OCI-LY3 (cell line): ENCODE measurements around the gene CNEP1R1.

Experiments
- EZH2phosphoT487 ChIP-seq: fragments of 200-600 bp; shearing (Covaris generic); IDR thresholded peaks from 2 replicates; pipeline ENCODE4 v1.6.1; 2018; ENCODE audit warnings: antibody characterized with exemption, mixed run types, low read depth
- TF ChIP-seq, protein P1 (sequence below): fragments of 200-600, 300-600 bp; sonication (generic); IDR thresholded peaks from 2 replicates; pipeline ENCODE4 v1.5.1; 2014; ENCODE audit warnings: antibody characterized with exemption, low read length, low read depth

DNA sequence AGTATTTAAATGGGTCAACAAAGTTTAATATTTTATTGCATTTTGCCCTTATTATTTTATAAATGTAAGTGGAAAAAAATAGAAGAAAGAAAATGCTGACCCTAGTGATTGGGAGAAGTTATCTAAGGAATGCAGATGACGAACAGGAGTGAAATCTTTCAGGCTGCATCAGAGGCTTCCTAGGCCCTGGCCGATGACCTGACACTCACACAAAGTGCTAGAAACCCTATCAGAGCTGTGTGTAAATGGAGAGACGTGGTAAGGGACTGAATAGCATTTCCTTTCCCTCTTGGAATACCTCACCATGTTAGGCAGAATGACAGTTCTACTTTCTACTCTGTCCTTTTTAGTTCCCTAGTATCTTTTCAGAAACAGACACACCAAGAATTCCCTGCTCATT, 44.9 kb upstream of the CNEP1R1 start:
- TF ChIP-seq, protein P1, sequence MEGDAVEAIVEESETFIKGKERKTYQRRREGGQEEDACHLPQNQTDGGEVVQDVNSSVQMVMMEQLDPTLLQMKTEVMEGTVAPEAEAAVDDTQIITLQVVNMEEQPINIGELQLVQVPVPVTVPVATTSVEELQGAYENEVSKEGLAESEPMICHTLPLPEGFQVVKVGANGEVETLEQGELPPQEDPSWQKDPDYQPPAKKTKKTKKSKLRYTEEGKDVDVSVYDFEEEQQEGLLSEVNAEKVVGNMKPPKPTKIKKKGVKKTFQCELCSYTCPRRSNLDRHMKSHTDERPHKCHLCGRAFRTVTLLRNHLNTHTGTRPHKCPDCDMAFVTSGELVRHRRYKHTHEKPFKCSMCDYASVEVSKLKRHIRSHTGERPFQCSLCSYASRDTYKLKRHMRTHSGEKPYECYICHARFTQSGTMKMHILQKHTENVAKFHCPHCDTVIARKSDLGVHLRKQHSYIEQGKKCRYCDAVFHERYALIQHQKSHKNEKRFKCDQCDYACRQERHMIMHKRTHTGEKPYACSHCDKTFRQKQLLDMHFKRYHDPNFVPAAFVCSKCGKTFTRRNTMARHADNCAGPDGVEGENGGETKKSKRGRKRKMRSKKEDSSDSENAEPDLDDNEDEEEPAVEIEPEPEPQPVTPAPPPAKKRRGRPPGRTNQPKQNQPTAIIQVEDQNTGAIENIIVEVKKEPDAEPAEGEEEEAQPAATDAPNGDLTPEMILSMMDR = no peak
- no peak for TF ChIP-seq EZH2phosphoT487
